Neural cell (in vitro differentiated cells): ENCODE results near the gene ZNF808. TPM values are rescaled to one million over a fixed set of nuclear protein-coding genes. Genes with fewer than 3 reads are reported as not detected.

Source experiments
- H2AFZ ChIP-seq: fragments of 200-600, 300-800 bp; sonication (generic), shearing (Covaris generic); 2 replicates; pipeline ENCODE4 v1.6.0; 2014; ENCODE audit warnings: low read depth, mild to moderate bottlenecking, antibody characterized with exemption, low read length, moderate library complexity
- H3F3A ChIP-seq: fragments of 200-600 bp; shearing (Covaris generic); 2 replicates; pipeline ENCODE4 v1.6.1; 2016; ENCODE audit warnings: mild to moderate bottlenecking, moderate library complexity, mixed read lengths, antibody characterized with exemption, low read length; ENCODE audit not compliant: insufficient read depth, poor library complexity, severe bottlenecking
- H3K27ac ChIP-seq: fragments of 200-600, 300-800 bp; sonication (generic), shearing (Covaris generic); 2 replicates; pipeline ENCODE4 v1.5.1; 2014; ENCODE audit warnings: mild to moderate bottlenecking, low read length, moderate library complexity
- H3K27me3 ChIP-seq: fragments of 300-800, 200-600 bp; sonication (generic), shearing (Covaris generic); 2 replicates; pipeline ENCODE4 v1.6.0; 2014; ENCODE audit warnings: mild to moderate bottlenecking, low read depth, low read length, moderate library complexity; ENCODE audit not compliant: insufficient read depth
- H3K36me3 ChIP-seq: fragments of 300-800, 200-600 bp; sonication (generic), shearing (Covaris generic); 2 replicates; pipeline ENCODE4 v1.5.1; 2014; ENCODE audit warnings: mild to moderate bottlenecking, antibody characterized with exemption, low read length, moderate library complexity; ENCODE audit not compliant: insufficient read depth
- H3K4me2 ChIP-seq: fragments of 300-800, 200-600 bp; sonication (generic), shearing (Covaris generic); 2 replicates; pipeline ENCODE4 v1.6.0; 2014; ENCODE audit warnings: mild to moderate bottlenecking, low read length
- H3K4me3 ChIP-seq: fragments of 300-800, 200-600 bp; sonication (generic), shearing (Covaris generic); 2 replicates; pipeline ENCODE4 v1.5.1; 2014; ENCODE audit warnings: mild to moderate bottlenecking, low read length, moderate library complexity
- H3K79me2 ChIP-seq: fragments of 200-600 bp; shearing (Covaris generic); replicated peaks from 2 replicates; pipeline ENCODE4 v1.6.0; 2014; ENCODE audit warnings: mild to moderate bottlenecking, low read length, moderate library complexity; ENCODE audit not compliant: insufficient read depth
- H3K9ac ChIP-seq: fragments of 300-800, 200-600 bp; sonication (generic), shearing (Covaris generic); 2 replicates; pipeline ENCODE4 v1.6.1; 2016; ENCODE audit warnings: mild to moderate bottlenecking, low read length, mixed read lengths
- H3K9me2 ChIP-seq: fragments of 200-600 bp; shearing (Covaris generic); 2 replicates; pipeline ENCODE4 v1.6.1; 2016; ENCODE audit warnings: mild to moderate bottlenecking, low read length, mixed read lengths; ENCODE audit not compliant: insufficient read depth
- H3K9me3 ChIP-seq: fragments of 200-600, 300-800 bp; sonication (generic), shearing (Covaris generic); 2 replicates; pipeline ENCODE4 v1.6.1; 2016; ENCODE audit warnings: mild to moderate bottlenecking, mixed run types, low read length, moderate library complexity, mixed read lengths
- H4K20me1 ChIP-seq: fragments of 200-600 bp; shearing (Covaris generic); 2 replicates; pipeline ENCODE4 v1.6.1; 2016; ENCODE audit warnings: mild to moderate bottlenecking, mixed run types; ENCODE audit not compliant: insufficient read depth
- MXI1 ChIP-seq: fragments of 450-650 bp; conservative IDR thresholded peaks from 2 replicates; pipeline ENCODE4 v1.6.1; 2014; ENCODE audit warnings: antibody characterized with exemption, mild to moderate bottlenecking; ENCODE audit not compliant: poor library complexity, severe bottlenecking
- POLR2AphosphoS5 ChIP-seq: IDR thresholded peaks from 2 replicates; pipeline ENCODE4 v1.6.1; 2012
- RAD21 ChIP-seq: fragments of 450-650 bp; conservative IDR thresholded peaks from 2 replicates; pipeline ENCODE4 v1.6.1; 2014; ENCODE audit warnings: antibody characterized with exemption, mild to moderate bottlenecking, moderate library complexity
- SMC3 ChIP-seq: fragments of 450-650 bp; conservative IDR thresholded peaks from 2 replicates; pipeline ENCODE4 v1.6.1; 2014; ENCODE audit warnings: antibody characterized with exemption, mild to moderate bottlenecking, moderate library complexity; ENCODE audit not compliant: poor library complexity
- TAF1 ChIP-seq: IDR thresholded peaks from 2 replicates; pipeline ENCODE4 v1.6.1; 2012; ENCODE audit warnings: low read depth
- polyA plus RNA-seq: library from polyadenylated mRNA; depleted of rRNA; stranded (reverse); fragments of >200 nt; gene quantifications from 2 replicates; pipeline ENCODE4 v1.2.3, GENCODE V29; 2014
- TF ChIP-seq, protein P1 (sequence below): IDR thresholded peaks from 2 replicates; pipeline ENCODE4 v1.6.1; 2012; ENCODE audit warnings: borderline replicate concordance
- TF ChIP-seq, protein P2 (sequence below): fragments of 450-650 bp; IDR thresholded peaks from 2 replicates; pipeline ENCODE4 v1.5.1; 2014; ENCODE audit warnings: antibody characterized with exemption, mild to moderate bottlenecking, moderate library complexity; ENCODE audit not compliant: poor library complexity, severe bottlenecking

Gene ZNF808
- polyA plus RNA-seq, 1 donor from 2014 or later: 6.5 TPM

DNA sequence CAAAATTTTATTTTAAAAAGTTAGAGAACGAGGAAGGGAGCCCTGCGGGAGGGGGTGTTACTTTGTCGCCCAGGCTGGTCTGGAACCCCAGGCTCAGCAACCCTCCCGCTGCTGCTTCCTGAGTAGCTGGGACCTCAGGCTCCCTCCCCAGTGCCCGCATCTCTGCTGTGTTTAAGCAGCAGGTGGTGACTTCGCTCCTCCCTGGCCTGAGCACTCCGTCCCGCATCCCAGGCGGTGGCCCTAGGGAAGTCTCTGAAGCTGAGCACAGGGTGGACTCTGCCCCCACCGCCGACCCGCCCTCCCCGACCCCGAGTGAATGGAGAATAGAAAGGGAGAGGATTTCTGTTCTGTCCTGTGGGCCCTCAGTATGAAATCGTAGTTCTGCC is 73.2 kb downstream of the ZNF808 start:
- H3K27ac ChIP-seq: no peak overlapping the region
- peak overlapping the region; percentile 94 for H3K4me2 ChIP-seq
- no peaks in the 10 kb centered on the region for H3K36me3 ChIP-seq
- H3K4me3 ChIP-seq: peak overlapping the region; percentile 76
- H2AFZ ChIP-seq: peak overlapping the region; percentile 27
- H3K9me3 ChIP-seq: no peaks in the 10 kb centered on the region
- no peak for TF ChIP-seq RAD21
- TF ChIP-seq TAF1: no peak
- TF ChIP-seq, protein P1, sequence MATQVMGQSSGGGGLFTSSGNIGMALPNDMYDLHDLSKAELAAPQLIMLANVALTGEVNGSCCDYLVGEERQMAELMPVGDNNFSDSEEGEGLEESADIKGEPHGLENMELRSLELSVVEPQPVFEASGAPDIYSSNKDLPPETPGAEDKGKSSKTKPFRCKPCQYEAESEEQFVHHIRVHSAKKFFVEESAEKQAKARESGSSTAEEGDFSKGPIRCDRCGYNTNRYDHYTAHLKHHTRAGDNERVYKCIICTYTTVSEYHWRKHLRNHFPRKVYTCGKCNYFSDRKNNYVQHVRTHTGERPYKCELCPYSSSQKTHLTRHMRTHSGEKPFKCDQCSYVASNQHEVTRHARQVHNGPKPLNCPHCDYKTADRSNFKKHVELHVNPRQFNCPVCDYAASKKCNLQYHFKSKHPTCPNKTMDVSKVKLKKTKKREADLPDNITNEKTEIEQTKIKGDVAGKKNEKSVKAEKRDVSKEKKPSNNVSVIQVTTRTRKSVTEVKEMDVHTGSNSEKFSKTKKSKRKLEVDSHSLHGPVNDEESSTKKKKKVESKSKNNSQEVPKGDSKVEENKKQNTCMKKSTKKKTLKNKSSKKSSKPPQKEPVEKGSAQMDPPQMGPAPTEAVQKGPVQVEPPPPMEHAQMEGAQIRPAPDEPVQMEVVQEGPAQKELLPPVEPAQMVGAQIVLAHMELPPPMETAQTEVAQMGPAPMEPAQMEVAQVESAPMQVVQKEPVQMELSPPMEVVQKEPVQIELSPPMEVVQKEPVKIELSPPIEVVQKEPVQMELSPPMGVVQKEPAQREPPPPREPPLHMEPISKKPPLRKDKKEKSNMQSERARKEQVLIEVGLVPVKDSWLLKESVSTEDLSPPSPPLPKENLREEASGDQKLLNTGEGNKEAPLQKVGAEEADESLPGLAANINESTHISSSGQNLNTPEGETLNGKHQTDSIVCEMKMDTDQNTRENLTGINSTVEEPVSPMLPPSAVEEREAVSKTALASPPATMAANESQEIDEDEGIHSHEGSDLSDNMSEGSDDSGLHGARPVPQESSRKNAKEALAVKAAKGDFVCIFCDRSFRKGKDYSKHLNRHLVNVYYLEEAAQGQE: no peak
- TF ChIP-seq SMC3: no peak
- TF ChIP-seq, protein P2, sequence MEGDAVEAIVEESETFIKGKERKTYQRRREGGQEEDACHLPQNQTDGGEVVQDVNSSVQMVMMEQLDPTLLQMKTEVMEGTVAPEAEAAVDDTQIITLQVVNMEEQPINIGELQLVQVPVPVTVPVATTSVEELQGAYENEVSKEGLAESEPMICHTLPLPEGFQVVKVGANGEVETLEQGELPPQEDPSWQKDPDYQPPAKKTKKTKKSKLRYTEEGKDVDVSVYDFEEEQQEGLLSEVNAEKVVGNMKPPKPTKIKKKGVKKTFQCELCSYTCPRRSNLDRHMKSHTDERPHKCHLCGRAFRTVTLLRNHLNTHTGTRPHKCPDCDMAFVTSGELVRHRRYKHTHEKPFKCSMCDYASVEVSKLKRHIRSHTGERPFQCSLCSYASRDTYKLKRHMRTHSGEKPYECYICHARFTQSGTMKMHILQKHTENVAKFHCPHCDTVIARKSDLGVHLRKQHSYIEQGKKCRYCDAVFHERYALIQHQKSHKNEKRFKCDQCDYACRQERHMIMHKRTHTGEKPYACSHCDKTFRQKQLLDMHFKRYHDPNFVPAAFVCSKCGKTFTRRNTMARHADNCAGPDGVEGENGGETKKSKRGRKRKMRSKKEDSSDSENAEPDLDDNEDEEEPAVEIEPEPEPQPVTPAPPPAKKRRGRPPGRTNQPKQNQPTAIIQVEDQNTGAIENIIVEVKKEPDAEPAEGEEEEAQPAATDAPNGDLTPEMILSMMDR: no peak
- TF ChIP-seq POLR2AphosphoS5: no peak
- no peaks in the 10 kb centered on the region for H3K27me3 ChIP-seq
- no peaks in the 10 kb centered on the region for H3F3A ChIP-seq
- no peaks in the 10 kb centered on the region for H3K79me2 ChIP-seq
- no peaks in the 10 kb centered on the region for H3K9me2 ChIP-seq
- no peaks in the 10 kb centered on the region for H4K20me1 ChIP-seq
- peak overlapping the region; percentile 42 for H3K9ac ChIP-seq

DNA sequence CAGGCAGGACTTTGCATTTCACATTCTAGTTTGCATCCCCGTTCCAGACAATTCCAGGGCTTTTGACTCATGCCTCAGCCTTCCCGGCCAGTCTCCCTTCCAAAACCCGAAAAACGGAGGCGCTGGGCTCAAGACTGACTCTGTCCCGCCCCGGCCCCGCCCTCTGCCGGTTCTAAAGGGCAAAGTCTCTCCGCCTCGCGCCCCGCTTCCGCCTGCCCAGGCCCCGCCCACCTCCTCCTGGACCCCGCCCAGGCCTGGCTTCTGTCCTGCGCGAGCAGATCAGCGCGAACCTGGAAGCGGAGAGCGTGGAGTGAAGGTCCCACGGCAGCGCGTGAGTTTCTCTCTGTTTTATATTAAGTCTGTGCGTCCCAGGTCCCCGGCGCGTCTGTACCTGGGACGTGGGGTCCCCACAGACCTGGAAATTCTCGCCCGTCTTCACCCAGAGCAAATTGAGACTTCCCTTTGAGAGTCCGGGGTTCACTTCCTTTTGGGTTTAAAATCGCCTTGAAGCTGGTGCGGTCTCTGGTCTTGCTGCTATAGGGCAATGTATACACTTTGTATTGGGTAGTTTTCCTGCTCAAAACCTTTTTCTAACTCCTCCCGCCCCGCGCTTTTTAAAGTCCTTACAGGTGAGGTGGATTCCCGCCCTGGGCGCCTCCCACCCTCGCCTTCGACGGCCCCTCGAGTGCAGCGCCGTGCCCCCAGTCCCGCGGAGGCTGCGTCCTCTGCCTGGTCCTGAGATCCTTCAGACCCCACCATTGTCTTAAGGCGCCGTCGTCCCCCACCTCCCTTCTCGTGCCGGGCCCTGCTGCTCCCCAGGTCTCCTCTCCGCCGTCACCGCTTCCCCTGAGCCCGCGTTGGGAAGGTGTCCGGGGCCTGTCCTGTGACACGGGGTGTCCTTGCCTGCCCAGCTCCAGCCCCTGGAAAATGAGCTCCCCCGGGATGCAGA is 73.8 kb downstream of the ZNF808 start:
- Histone ChIP-seq H2AFZ (peak overlapping the region; percentile 37), H3K4me3 (peak overlapping the region; percentile 76), H3K4me2 (peak overlapping the region; percentile 94), H3K27me3 (no peaks in the 10 kb centered on the region), H3K9me3 (no peaks in the 10 kb centered on the region), H4K20me1 (no peaks in the 10 kb centered on the region), H3K79me2 (no peaks in the 10 kb centered on the region), H3F3A (no peaks in the 10 kb centered on the region), H3K9ac (peak overlapping the region; percentile 42), H3K27ac (no peak overlapping the region), H3K9me2 (no peaks in the 10 kb centered on the region), H3K36me3 (no peaks in the 10 kb centered on the region)
- TF ChIP-seq, protein P2: peak; percentile 54
- TF ChIP-seq POLR2AphosphoS5: no peak
- TF ChIP-seq MXI1: peak; percentile 64
